GM20000 (cell line): ENCODE data around the gene NDEL1.

Experiments
- DNase-seq: peaks from one replicate; pipeline ENCODE4 v3.0.0; 2012; ENCODE audit warnings: low spot score
- CTCF ChIP-seq: IDR thresholded peaks from 2 replicates; pipeline ENCODE4 v1.5.1; 2012; ENCODE audit warnings: mild to moderate bottlenecking, control low read depth; ENCODE audit errors: extremely low read depth, missing control alignments

NDEL1 gene

GRCh38 chr17:8455665-8456209 is 20.1 kb downstream of the NDEL1 start:
- TF ChIP-seq CTCF, result no peak
- no peak for DNase-seq

GRCh38 chr17:8458128-8458527 is 22.4 kb downstream of the NDEL1 start:
- DNase-seq, result no peak
- TF ChIP-seq CTCF, result no peak

- no peak for DNase-seq
- no peak for TF ChIP-seq CTCF
These were observed 23.4 kb downstream of the NDEL1 start for GRCh38 chr17:8459107-8459506.

GRCh38 chr17:8459831-8460230 is 24.1 kb downstream of the NDEL1 start:
- TF ChIP-seq CTCF, result no peak
- no peak for DNase-seq

GRCh38 chr17:8462564-8462963 is 26.9 kb downstream of the NDEL1 start:
- no peak for DNase-seq
- TF ChIP-seq CTCF, result no peak

GRCh38 chr17:8463099-8463498 is 27.4 kb downstream of the NDEL1 start:
- no peak for DNase-seq
- no peak for TF ChIP-seq CTCF

- DNase-seq, result no peak
- TF ChIP-seq CTCF, result no peak
These were observed 29.3 kb downstream of the NDEL1 start for GRCh38 chr17:8464941-8465340.

- DNase-seq, result no peak
- no peak for TF ChIP-seq CTCF
These were observed 29.7 kb downstream of the NDEL1 start for GRCh38 chr17:8465356-8465755.
